GM06990 (cell line): Measurements from ENCODE around the gene IL1R1.
"Not testable (repeated sequence)": the region's sequence is repeated elsewhere in the genome, so short reads cannot be mapped to it uniquely, and the experiment has no call there.

Experiments
- DNase-seq: peaks from one replicate; pipeline ENCODE4 v3.0.0-alpha.2; 2011; ENCODE audit not compliant: insufficient read length; ENCODE audit errors: extremely low read depth
- H3K27me3 ChIP-seq: replicated peaks from 2 replicates; pipeline ENCODE4 v1.6.0; 2011; ENCODE audit warnings: low read length; ENCODE audit not compliant: control insufficient read depth, insufficient read depth
- H3K36me3 ChIP-seq: 2 replicates; pipeline ENCODE4 v1.5.1; 2011; ENCODE audit warnings: low read length; ENCODE audit not compliant: control insufficient read depth, insufficient read depth
- H3K4me3 ChIP-seq: replicated peaks from 2 replicates; pipeline ENCODE4 v1.5.1; 2011; ENCODE audit warnings: low read depth, mild to moderate bottlenecking, control low read depth, low read length
- CTCF ChIP-seq: IDR thresholded peaks from 2 replicates; pipeline ENCODE4 v1.5.1; 2011; ENCODE audit warnings: low read length, control low read depth, mild to moderate bottlenecking, inconsistent platforms; ENCODE audit not compliant: insufficient read depth, poor library complexity, severe bottlenecking

Gene IL1R1

GRCh38 chr2:102099536-102100298 lies 42.8 kb upstream of the IL1R1 start:
- no peak for TF ChIP-seq CTCF
- no peak overlapping the region for H3K4me3 ChIP-seq
- H3K27me3 ChIP-seq = no peaks in the 10 kb centered on the region
- no peak for DNase-seq
- H3K36me3 ChIP-seq = no peaks in the 10 kb centered on the region

- Histone ChIP-seq H3K36me3 (no peaks in the 10 kb centered on the region), H3K4me3 (no peak overlapping the region), H3K27me3 (no peaks in the 10 kb centered on the region)
- no peak for DNase-seq
- no peak for TF ChIP-seq CTCF
Measured at GRCh38 chr2:102100371-102101096, 42.0 kb upstream of the IL1R1 start.

- H3K36me3 ChIP-seq = no peaks in the 10 kb centered on the region
- no peak for DNase-seq
- H3K27me3 ChIP-seq = no peaks in the 10 kb centered on the region
- TF ChIP-seq CTCF = no peak
- no peak overlapping the region for H3K4me3 ChIP-seq
Measured at GRCh38 chr2:102101097-102101848, 41.3 kb upstream of the IL1R1 start.

- DNase-seq = no peak
- H3K36me3 ChIP-seq = no peaks in the 10 kb centered on the region
- H3K27me3 ChIP-seq = no peaks in the 10 kb centered on the region
- TF ChIP-seq CTCF = no peak
- no peak overlapping the region for H3K4me3 ChIP-seq
Measured at GRCh38 chr2:102101849-102102635, 40.5 kb upstream of the IL1R1 start.

- DNase-seq, H3K4me3 ChIP-seq, H3K36me3 ChIP-seq, H3K27me3 ChIP-seq: not testable (repeated sequence)
Measured at GRCh38 chr2:102102636-102102948, 40.0 kb upstream of the IL1R1 start.

GRCh38 chr2:102103284-102103683 lies 39.3 kb upstream of the IL1R1 start:
- H3K27me3 ChIP-seq = no peaks in the 10 kb centered on the region

More at GRCh38 chr2:102103284-102103683, 39.3 kb upstream of the IL1R1 start:
- DNase-seq = no peak
- Histone ChIP-seq H3K36me3 (no peaks in the 10 kb centered on the region), H3K4me3 (no peak overlapping the region)
- TF ChIP-seq CTCF = no peak
